HCT116 (cell line): ENCODE data around the gene PLA2G2F. TPM values are rescaled to one million over a fixed set of nuclear protein-coding genes. Genes with fewer than 3 reads are reported as not detected.

Source experiments
- ATAC-seq: fragments of 200-7000 bp; cut with Tn5 transposase; 2 replicates; pipeline ENCODE4 v1.9.1; 2020; ENCODE audit warnings: mild to moderate bottlenecking, moderate library complexity
- BruUV-seq: library from RNA; stranded (reverse); fragments of 400-500 nt; replicated peaks from 2 replicates; lab custom pipeline; 2021; lab: Mats Ljungman, UMichigan
- CTCF ChIA-PET: fragments of 300-600 bp; sonication (Branson Sonifier 250); formaldehyde crosslinking; loops from one replicate; lab custom pipeline; 2021; ENCODE audit warnings: antibody characterized with exemption; lab: Charles Lee
- POLR2A ChIA-PET: fragments of 300-600, 350-600 bp; sonication (Branson Sonifier 250); formaldehyde crosslinking; loops from one replicate; lab custom pipeline; 2021; ENCODE audit warnings: antibody characterized with exemption; lab: Charles Lee
- RAD21 ChIA-PET, 2 experiments: fragments of 300-600 bp; sonication (Branson Sonifier 250); formaldehyde crosslinking; loops; one replicate each; lab custom pipeline; 2023; ENCODE audit warnings: low total read pairs in 2 of 2; ENCODE audit not compliant: uncharacterized antibody in 2 of 2, unreplicated experiment in 2 of 2, low non-redundant PET in 1 of 2; lab: Charles Lee
- DNase-seq: peaks from one replicate; pipeline ENCODE4 v3.0.0-alpha.2; 2010; ENCODE audit warnings: low read depth, low spot score
- H2AFZ ChIP-seq: fragments of 200-600 bp; shearing (Covaris generic), sonication (generic); 2 replicates; pipeline ENCODE4 v1.6.1; 2017; ENCODE audit warnings: low read depth, mixed run types, mixed read lengths, antibody characterized with exemption, low read length; ENCODE audit not compliant: poor library complexity, severe bottlenecking
- H3K27ac ChIP-seq: 2 replicates; pipeline ENCODE4 v1.5.1; 2012; ENCODE audit warnings: low read depth, low read length
- H3K27me3 ChIP-seq: fragments of 200-600 bp; sonication (generic); 2 replicates; pipeline ENCODE4 v1.6.1; 2016; ENCODE audit warnings: mixed run types, low read length, mixed read lengths; ENCODE audit not compliant: insufficient read depth
- H3K36me3 ChIP-seq, 2 experiments: fragments of 200-500 bp in 1 of 2; fragments of 200-600 bp in 1 of 2; sonication (Bioruptor generic) in 1 of 2; sonication (generic) in 1 of 2; 2 replicates each; pipeline versions ENCODE4 v1.5.1 to v1.6.1; 2014 to 2016; ENCODE audit warnings: low read length in 2 of 2, inconsistent platforms in 1 of 2, mixed read lengths in 1 of 2, mixed run types in 1 of 2; ENCODE audit not compliant: insufficient read depth in 2 of 2, control insufficient read depth in 1 of 2
- H3K4me1 ChIP-seq, 2 experiments: fragments of 200-600 bp in 1 of 2; sonication (generic) in 1 of 2; 2 replicates each; pipeline versions ENCODE4 v1.5.1 to v1.6.1; 2012 to 2017; ENCODE audit warnings: low read length in 2 of 2, inconsistent platforms in 1 of 2, mild to moderate bottlenecking in 1 of 2, mixed read lengths in 1 of 2, mixed run types in 1 of 2, moderate library complexity in 1 of 2; ENCODE audit not compliant: insufficient read depth in 2 of 2, control insufficient read depth in 1 of 2
- H3K4me2 ChIP-seq: fragments of 200-600 bp; sonication (generic); 2 replicates; pipeline ENCODE4 v1.6.1; 2017; ENCODE audit warnings: mixed run types, low read length, mixed read lengths
- H3K4me3 ChIP-seq, 2 experiments: fragments of 200-600 bp in 1 of 2; sonication (generic) in 1 of 2; replicated peaks in 1 of 2; 2 replicates each; pipeline ENCODE4 v1.5.1; 2011 to 2016; ENCODE audit warnings: low read length in 2 of 2, control low read depth in 1 of 2, low read depth in 1 of 2, mild to moderate bottlenecking in 1 of 2, mixed read lengths in 1 of 2, mixed run types in 1 of 2
- H3K79me2 ChIP-seq: fragments of 200-600 bp; sonication (generic); 2 replicates; pipeline ENCODE4 v1.6.1; 2017; ENCODE audit warnings: mild to moderate bottlenecking, mixed run types, low read length, moderate library complexity, mixed read lengths; ENCODE audit not compliant: insufficient read depth
- H3K9ac ChIP-seq: fragments of 200-600 bp; sonication (generic); 2 replicates; pipeline ENCODE4 v1.6.1; 2016; ENCODE audit warnings: low read length, mixed read lengths
- H3K9me2 ChIP-seq: fragments of 200-600 bp; sonication (generic), shearing (Covaris generic); 2 replicates; pipeline ENCODE4 v1.6.1; 2017; ENCODE audit warnings: mixed run types, mild to moderate bottlenecking, moderate library complexity; ENCODE audit not compliant: insufficient read depth
- H3K9me3 ChIP-seq, 2 experiments: fragments of 200-500 bp in 1 of 2; fragments of 200-600 bp in 1 of 2; sonication (Bioruptor generic) in 1 of 2; sonication (generic) in 1 of 2; 2 replicates each; pipeline ENCODE4 v1.6.1; 2014 to 2017; ENCODE audit warnings: low read length in 2 of 2, mixed read lengths in 2 of 2, inconsistent platforms in 1 of 2, low read depth in 1 of 2, mild to moderate bottlenecking in 1 of 2, mixed run types in 1 of 2, moderate library complexity in 1 of 2; ENCODE audit not compliant: control insufficient read depth in 1 of 2, insufficient read depth in 1 of 2
- H4K20me1 ChIP-seq: fragments of 200-600 bp; sonication (generic), shearing (Covaris generic); 2 replicates; pipeline ENCODE4 v1.6.1; 2017; ENCODE audit warnings: mixed run types, mild to moderate bottlenecking, moderate library complexity; ENCODE audit not compliant: insufficient read depth
- ATF3 ChIP-seq: IDR thresholded peaks from 2 replicates; pipeline ENCODE4 v1.6.1; 2012
- CBX3 ChIP-seq: IDR thresholded peaks from 2 replicates; pipeline ENCODE4 v1.6.1; 2012; ENCODE audit warnings: low read depth
- FOSL1 ChIP-seq: IDR thresholded peaks from 2 replicates; pipeline ENCODE4 v1.6.1; 2012; ENCODE audit warnings: low read depth
- JUND ChIP-seq: IDR thresholded peaks from 2 replicates; pipeline ENCODE4 v1.6.1; 2012
- REST ChIP-seq: IDR thresholded peaks from 2 replicates; pipeline ENCODE4 v1.6.1; 2012; ENCODE audit warnings: low read depth
- SIN3A ChIP-seq: IDR thresholded peaks from 2 replicates; pipeline ENCODE4 v1.6.1; 2012; ENCODE audit warnings: low read depth
- SRF ChIP-seq: IDR thresholded peaks from 2 replicates; pipeline ENCODE4 v1.6.1; 2012; ENCODE audit warnings: low read depth
- ZFX ChIP-seq: fragments of 450-650 bp; IDR thresholded peaks from 2 replicates; pipeline ENCODE4 v1.6.1; 2017
- intact Hi-C: fragments of 100-400 bp; cut with micrococcal nuclease; formaldehyde crosslinking; loops from 2 replicates; pipeline ENCODE4 v1.10.0; 2022
- total RNA-seq: library from RNA; stranded (reverse); gene quantifications from one replicate; pipeline ENCODE4 v1.2.1, GENCODE V29; 2021; ENCODE audit not compliant: unreplicated experiment
- TF ChIP-seq, protein P1 (sequence below): IDR thresholded peaks from 2 replicates; pipeline ENCODE4 v1.6.1; 2012
- TF ChIP-seq, protein P2 (sequence below), 3 experiments: fragments of 200-600 bp in 1 of 3; sonication (generic) in 1 of 3; IDR thresholded peaks in 2 of 3; conservative IDR thresholded peaks in 1 of 3; 2 replicates each; pipeline ENCODE4 v1.5.1; 2012 to 2017; ENCODE audit warnings: low read depth in 2 of 3, low read length in 2 of 3, antibody characterized with exemption in 1 of 3, borderline replicate concordance in 1 of 3, control low read depth in 1 of 3, mild to moderate bottlenecking in 1 of 3, mixed read lengths in 1 of 3, mixed run types in 1 of 3, moderate library complexity in 1 of 3; ENCODE audit not compliant: insufficient read depth in 1 of 3

The PLA2G2F gene
- total RNA-seq, 1 experiment from 2014 or later: 0.12 TPM

DNA sequence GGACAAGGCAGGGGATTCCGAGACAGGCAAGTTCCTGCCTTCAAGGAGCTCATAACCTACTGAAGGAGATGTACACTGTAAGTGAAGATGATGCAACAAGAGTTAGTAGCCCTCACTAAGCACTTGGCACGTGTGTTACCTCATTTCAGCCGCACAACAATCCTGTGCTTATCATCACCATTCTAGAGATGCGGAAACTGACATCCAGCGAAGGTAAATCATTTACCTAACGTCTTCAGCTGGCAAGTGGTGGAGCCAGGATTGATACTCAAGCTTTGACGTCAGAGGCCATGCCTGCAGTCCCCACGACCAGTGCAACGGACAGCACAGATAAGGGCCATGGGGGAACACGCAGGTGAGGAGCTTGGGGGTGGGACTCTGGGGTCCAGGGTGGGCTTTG lies 43.9 kb downstream of the PLA2G2F start:
- H2AFZ ChIP-seq: no peak overlapping the region
- no peak overlapping the region for H3K27ac ChIP-seq
- H3K4me1 ChIP-seq: no peaks in the 10 kb centered on the region
- no peak overlapping the region for H3K4me3 ChIP-seq
- TF ChIP-seq CBX3 (no peak), REST (no peak), SIN3A (no peak)
- no peaks in the 10 kb centered on the region for H4K20me1 ChIP-seq
- POLR2A ChIA-PET: no interaction called here
- H3K79me2 ChIP-seq: no peaks in the 10 kb centered on the region
- ATAC-seq (no peak), DNase-seq (no peak)
- RAD21 ChIA-PET: no interaction called here
- CTCF ChIA-PET: no interaction called here
- no peaks in the 10 kb centered on the region for H3K9me3 ChIP-seq
- H3K4me2 ChIP-seq: no peak overlapping the region
- 0 out of 2 replicates have a peak, but pooled peaks cover 2% of the 10 kb centered on the region for H3K27me3 ChIP-seq
- BruUV-seq: no TSS peak
- no peaks in the 10 kb centered on the region for H3K9me2 ChIP-seq
- intact Hi-C loops: no loop called here
- no peaks in the 10 kb centered on the region for H3K36me3 ChIP-seq
- H3K9ac ChIP-seq: no peak overlapping the region

DNA sequence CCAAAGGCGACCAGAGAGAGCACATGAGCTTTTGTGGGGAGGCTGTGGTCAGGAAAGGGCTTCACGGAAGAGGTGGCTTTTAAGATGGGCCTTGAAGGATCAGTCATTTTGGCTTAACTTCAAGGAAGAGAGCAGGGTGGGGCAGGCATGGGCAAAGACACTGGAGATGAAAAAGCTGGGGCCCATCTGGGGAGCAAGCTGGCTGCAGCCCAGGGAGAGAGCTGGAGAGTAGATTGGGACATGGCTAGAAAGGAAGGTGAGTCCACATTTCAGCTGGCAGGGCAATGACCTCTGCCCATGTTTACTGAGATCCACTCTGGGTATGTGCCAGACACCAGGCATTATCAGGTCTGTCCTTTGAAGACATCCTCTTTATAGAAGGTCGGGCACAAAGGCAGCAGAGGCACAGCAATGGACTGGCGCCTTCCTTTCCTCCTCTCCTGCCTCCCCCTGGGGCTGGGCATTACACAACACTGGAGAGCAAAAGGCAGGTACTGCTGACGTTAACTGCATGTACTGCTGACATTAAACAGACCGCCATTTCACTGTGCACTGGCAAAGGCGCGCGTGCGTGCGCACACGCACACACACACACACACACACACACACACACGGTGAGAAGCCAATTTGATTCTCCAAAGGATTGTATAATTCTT lies 44.6 kb downstream of the PLA2G2F start:
- CTCF ChIA-PET: interaction anchor here (0.6 kb wide), 1 partner anchor 12 kb away, joined by 3 read pairs; no protein-coding TSS in a partner anchor
- no TSS peak for BruUV-seq
- intact Hi-C loops: no loop called here
- TF ChIP-seq, protein P1, sequence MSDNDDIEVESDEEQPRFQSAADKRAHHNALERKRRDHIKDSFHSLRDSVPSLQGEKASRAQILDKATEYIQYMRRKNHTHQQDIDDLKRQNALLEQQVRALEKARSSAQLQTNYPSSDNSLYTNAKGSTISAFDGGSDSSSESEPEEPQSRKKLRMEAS: no peak
- TF ChIP-seq FOSL1 (no peak), JUND (no peak), SRF (no peak), ZFX (no peak), ATF3 (no peak), REST (no peak)
- TF ChIP-seq, protein P2, sequence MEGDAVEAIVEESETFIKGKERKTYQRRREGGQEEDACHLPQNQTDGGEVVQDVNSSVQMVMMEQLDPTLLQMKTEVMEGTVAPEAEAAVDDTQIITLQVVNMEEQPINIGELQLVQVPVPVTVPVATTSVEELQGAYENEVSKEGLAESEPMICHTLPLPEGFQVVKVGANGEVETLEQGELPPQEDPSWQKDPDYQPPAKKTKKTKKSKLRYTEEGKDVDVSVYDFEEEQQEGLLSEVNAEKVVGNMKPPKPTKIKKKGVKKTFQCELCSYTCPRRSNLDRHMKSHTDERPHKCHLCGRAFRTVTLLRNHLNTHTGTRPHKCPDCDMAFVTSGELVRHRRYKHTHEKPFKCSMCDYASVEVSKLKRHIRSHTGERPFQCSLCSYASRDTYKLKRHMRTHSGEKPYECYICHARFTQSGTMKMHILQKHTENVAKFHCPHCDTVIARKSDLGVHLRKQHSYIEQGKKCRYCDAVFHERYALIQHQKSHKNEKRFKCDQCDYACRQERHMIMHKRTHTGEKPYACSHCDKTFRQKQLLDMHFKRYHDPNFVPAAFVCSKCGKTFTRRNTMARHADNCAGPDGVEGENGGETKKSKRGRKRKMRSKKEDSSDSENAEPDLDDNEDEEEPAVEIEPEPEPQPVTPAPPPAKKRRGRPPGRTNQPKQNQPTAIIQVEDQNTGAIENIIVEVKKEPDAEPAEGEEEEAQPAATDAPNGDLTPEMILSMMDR (IDR thresholded peaks at IDR 0.05 in 2 of 3, conservative IDR thresholded peaks at IDR 0.05 in 1 of 3; ENCODE audit: borderline replicate concordance in 1 of 3, insufficient read depth in 1 of 3, low read depth in 2 of 3, low read length in 2 of 3): no peak

More for the DNA sequence above, 44.6 kb downstream of the PLA2G2F start:
- ATAC-seq: no peak
- Histone ChIP-seq H3K4me3 (no peak overlapping the region), H3K79me2 (no peaks in the 10 kb centered on the region), H3K9ac (no peak overlapping the region), H2AFZ (no peak overlapping the region), H3K4me1 (no peaks in the 10 kb centered on the region), H3K36me3 (no peaks in the 10 kb centered on the region), H3K27me3 (peaks cover 9% of the 10 kb centered on the region; the same call in 1 of the 2 replicates), H3K27ac (no peak overlapping the region), H4K20me1 (no peaks in the 10 kb centered on the region), H3K4me2 (no peak overlapping the region), H3K9me2 (no peaks in the 10 kb centered on the region), H3K9me3 (no peaks in the 10 kb centered on the region)
- POLR2A ChIA-PET: no interaction called here
- DNase-seq: no peak
- RAD21 ChIA-PET: no interaction called here
